Prostate gland (tissue), 2 donors: ENCODE results near the gene CCDC121. TPM values are rescaled to one million over a fixed set of nuclear protein-coding genes. Genes with fewer than 3 reads are reported as not detected.

Experiments
- DNase-seq: peaks from one replicate; pipeline ENCODE4 v3.0.0-alpha.2; 2019; ENCODE audit warnings: low spot score
- H3K27ac ChIP-seq, 2 donors: fragments of 200-600 bp; sonication (generic); 2 replicates each; pipeline ENCODE4 v1.5.1; 2017 to 2019
- H3K27me3 ChIP-seq: fragments of 200-600 bp; sonication (generic); replicated peaks from 2 replicates; pipeline ENCODE4 v1.5.1; 2019; ENCODE audit not compliant: insufficient read depth
- H3K36me3 ChIP-seq, 2 donors: fragments of 200-600 bp; sonication (generic); 1 replicate in 1 of 2; 2 replicates in 1 of 2; pipeline versions ENCODE4 v1.5.1 to v1.8.1; 2017 to 2019
- H3K4me1 ChIP-seq: fragments of 200-600 bp; sonication (generic); replicated peaks from 2 replicates; pipeline ENCODE4 v1.5.1; 2019
- H3K4me3 ChIP-seq, 2 donors: fragments of 200-600 bp; sonication (generic); 2 replicates each; pipeline ENCODE4 v1.5.1; 2017 to 2019
- H3K9me3 ChIP-seq: fragments of 200-600 bp; sonication (generic); 2 replicates; pipeline ENCODE4 v1.5.1; 2017
- POLR2A ChIP-seq: fragments of 450-650 bp; IDR thresholded peaks from one replicate; pipeline ENCODE4 v1.6.1; 2016; ENCODE audit warnings: antibody characterized with exemption, mild to moderate bottlenecking
- POLR2AphosphoS5 ChIP-seq: sonication (generic); formaldehyde crosslinking; IDR thresholded peaks from one replicate; pipeline ENCODE4 v1.6.1; 2017; ENCODE audit warnings: antibody characterized with exemption
- WGBS: methylation state at CpG from one replicate; pipeline ENCODE4 v1.1.5; 2018; 5-methylcytosine and 5-hydroxymethylcytosine counted together
- intact Hi-C: fragments of 100-400 bp; cut with DNase I; formaldehyde crosslinking; loops from one replicate; pipeline ENCODE4 v1.14.2; 2022
- total RNA-seq, 2 donors: library from RNA; depleted of rRNA; stranded (reverse); fragments of >200 nt; gene quantifications; one replicate each; pipeline ENCODE4 v1.1.0, GENCODE V29; 2016
- TF ChIP-seq, protein P1 (sequence below), 4 experiments: fragments of 200-600 bp in 2 of 4; fragments of 450-650 bp in 2 of 4; sonication (generic) in 2 of 4; IDR thresholded peaks; 1 replicate in 3 of 4; 2 replicates in 1 of 4; pipeline ENCODE4 v1.5.1; 2016 to 2019; ENCODE audit warnings: antibody characterized with exemption in 4 of 4, mild to moderate bottlenecking in 2 of 4, moderate library complexity in 2 of 4

CCDC121 gene
- total RNA-seq, 2 donors from 2014 or later = 6.2 to 8.3 TPM

DNA sequence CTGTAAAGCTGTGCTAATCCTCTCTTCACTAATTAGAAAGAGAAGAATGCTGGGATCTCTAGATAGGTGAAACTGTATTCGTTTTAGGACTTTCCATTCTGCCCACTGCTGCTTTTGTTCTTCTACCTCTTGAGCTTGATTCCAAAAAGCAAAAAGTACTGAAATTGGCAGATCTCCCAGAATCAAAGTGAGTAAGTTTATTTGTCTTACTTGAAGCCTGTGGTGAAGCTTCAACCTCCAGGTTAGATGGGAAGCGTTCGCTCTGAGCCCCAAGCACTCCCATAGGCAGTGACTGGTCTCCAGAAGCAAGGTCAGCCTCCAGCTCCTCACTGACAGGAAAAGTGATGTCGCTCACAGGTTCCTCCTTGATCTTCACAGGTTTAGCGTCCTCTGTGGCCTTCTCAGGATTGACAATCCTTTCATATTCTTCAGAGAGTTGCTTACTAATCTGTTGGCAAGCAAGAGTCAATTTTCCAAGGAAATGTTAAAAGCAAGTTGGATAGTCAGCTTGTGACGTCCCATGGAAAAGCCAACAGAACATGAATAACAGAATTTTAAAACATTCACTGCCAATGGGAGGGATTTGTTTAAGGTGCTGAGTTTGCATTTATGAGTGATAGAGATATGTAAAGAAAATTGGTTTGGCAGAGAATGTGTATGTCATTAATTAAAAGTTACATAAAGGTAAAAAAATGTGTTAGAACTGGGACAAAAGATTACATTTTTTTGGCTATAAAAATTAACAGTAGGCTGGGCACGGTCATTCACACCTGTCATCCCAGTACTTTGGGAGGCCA is 26.5 kb upstream of the CCDC121 start:
- intact Hi-C loops = no loop called here
- Histone ChIP-seq H3K4me1 (no peaks in the 10 kb centered on the region), H3K36me3 (peaks cover 0 to 6% of the 10 kb centered on the region in 2 donors), H3K27me3 (no peaks in the 10 kb centered on the region), H3K4me3 (no peak overlapping the region), H3K27ac (no peak overlapping the region), H3K9me3 (no peaks in the 10 kb centered on the region)
- no peak for DNase-seq
- WGBS = 71% methylated on average over 7 of the region's 7 CpGs
- TF ChIP-seq, protein P1, sequence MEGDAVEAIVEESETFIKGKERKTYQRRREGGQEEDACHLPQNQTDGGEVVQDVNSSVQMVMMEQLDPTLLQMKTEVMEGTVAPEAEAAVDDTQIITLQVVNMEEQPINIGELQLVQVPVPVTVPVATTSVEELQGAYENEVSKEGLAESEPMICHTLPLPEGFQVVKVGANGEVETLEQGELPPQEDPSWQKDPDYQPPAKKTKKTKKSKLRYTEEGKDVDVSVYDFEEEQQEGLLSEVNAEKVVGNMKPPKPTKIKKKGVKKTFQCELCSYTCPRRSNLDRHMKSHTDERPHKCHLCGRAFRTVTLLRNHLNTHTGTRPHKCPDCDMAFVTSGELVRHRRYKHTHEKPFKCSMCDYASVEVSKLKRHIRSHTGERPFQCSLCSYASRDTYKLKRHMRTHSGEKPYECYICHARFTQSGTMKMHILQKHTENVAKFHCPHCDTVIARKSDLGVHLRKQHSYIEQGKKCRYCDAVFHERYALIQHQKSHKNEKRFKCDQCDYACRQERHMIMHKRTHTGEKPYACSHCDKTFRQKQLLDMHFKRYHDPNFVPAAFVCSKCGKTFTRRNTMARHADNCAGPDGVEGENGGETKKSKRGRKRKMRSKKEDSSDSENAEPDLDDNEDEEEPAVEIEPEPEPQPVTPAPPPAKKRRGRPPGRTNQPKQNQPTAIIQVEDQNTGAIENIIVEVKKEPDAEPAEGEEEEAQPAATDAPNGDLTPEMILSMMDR (IDR thresholded peaks at IDR 0.05) = no peak
- TF ChIP-seq POLR2AphosphoS5 (no peak), POLR2A (no peak)

DNA sequence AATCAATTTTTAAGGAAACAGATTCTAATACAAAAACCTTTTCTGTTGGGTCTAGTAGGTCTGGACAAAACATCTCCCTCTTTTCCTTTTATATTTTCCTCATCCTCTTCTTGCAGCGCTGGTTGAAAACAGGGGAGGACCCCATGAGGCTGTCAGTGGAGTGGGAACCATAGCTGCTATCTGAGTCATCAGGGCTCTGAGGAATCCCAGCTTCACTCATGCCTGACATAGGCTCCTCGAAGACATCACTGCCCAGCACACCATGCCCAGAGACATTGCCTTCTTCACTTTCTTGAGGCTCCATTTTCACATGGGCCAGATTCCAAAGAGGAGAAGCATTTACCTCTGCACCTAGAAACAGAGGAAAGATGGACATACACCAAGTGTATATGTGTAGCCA is 24.6 kb upstream of the CCDC121 start:
- Histone ChIP-seq H3K4me3 (no peak overlapping the region), H3K36me3 (peaks cover 0 to 7% of the 10 kb centered on the region in 2 donors), H3K27me3 (no peaks in the 10 kb centered on the region), H3K27ac (no peak overlapping the region), H3K9me3 (no peaks in the 10 kb centered on the region), H3K4me1 (no peaks in the 10 kb centered on the region)
- DNase-seq = no peak
- intact Hi-C loops = no loop called here
- WGBS = 86% methylated on average over 2 of the region's 2 CpGs
- TF ChIP-seq POLR2A (no peak), POLR2AphosphoS5 (no peak)
- TF ChIP-seq, protein P1 (IDR thresholded peaks at IDR 0.05) = no peak

DNA sequence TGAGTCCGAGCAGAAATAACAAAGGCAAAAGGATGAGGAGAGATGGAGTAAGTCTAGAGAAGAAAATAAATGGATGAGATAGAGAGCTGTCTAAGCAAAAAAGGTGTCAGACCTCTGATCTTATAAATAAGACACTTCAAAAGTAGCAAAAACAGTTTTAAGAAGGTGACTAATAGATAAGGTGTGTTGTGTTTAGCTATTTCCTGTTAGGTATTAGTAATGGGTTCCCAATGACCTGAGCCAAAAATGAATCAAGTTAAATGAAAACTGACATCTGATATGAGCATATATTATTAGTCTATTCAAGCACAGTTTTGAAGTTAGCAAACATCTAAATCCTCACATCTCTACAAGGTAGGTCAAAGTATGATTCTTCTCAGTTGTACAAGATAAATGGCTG is 24.0 kb upstream of the CCDC121 start:
- no peaks in the 10 kb centered on the region for H3K4me1 ChIP-seq
- H3K27me3 ChIP-seq = no peaks in the 10 kb centered on the region
- intact Hi-C loops = no loop called here
- TF ChIP-seq, protein P1 (IDR thresholded peaks at IDR 0.05) = no peak
- no peak for TF ChIP-seq POLR2A
- TF ChIP-seq POLR2AphosphoS5 = no peak
- no peak overlapping the region for H3K27ac ChIP-seq
- H3K9me3 ChIP-seq = no peaks in the 10 kb centered on the region
- WGBS = 88% methylated on average over 1 of the region's 1 CpG
- peaks cover 0 to 13% of the 10 kb centered on the region in 2 donors for H3K36me3 ChIP-seq
- DNase-seq = no peak
- H3K4me3 ChIP-seq = no peak overlapping the region

DNA sequence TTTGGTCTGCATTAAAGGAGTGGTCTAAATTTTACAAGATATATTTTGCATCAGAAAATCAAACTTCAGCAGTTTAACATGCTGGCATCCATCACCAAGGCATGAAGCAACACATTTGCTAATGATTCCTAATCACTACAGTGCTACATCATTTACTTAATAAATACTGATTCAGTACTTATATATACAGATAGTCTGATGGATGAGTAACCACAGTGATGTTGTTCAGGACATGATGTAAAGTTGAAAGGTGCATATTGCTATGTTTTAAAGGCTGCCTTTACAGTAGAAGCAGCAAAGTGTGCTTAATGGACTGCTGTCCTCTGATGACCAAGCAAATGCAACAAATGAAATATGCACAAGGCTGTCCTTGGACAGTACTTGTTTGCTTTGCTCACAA is 23.5 kb upstream of the CCDC121 start:
- no peak for DNase-seq
- Histone ChIP-seq H3K36me3 (peaks cover 0 to 14% of the 10 kb centered on the region in 2 donors), H3K27me3 (no peaks in the 10 kb centered on the region), H3K27ac (no peak overlapping the region), H3K9me3 (no peaks in the 10 kb centered on the region), H3K4me3 (no peak overlapping the region), H3K4me1 (no peaks in the 10 kb centered on the region)
- intact Hi-C loops = no loop called here
- TF ChIP-seq, protein P1 (IDR thresholded peaks at IDR 0.05) = no peak
- TF ChIP-seq POLR2A (no peak), POLR2AphosphoS5 (no peak)

DNA sequence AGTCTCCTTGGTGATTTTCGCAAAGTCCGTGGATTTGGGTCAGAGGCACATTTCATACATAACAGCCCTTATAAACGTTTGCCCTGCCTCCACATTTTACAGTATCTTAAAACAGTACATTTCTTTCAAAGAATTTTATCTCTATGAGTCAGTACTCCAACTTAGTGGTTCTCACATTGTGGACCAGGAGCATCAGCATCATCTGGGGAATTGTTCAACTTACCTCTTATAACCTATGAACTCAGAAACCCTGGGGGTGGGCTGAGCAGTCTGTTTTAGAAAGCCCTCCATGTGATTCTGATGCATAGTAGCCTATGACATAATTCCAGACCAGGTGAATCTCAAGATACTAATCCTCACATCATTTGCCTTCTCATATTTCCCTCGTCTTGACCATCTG is 22.2 kb upstream of the CCDC121 start:
- Histone ChIP-seq H3K9me3 (no peaks in the 10 kb centered on the region), H3K27ac (no peak overlapping the region), H3K4me3 (no peak overlapping the region), H3K4me1 (no peaks in the 10 kb centered on the region), H3K36me3 (peaks cover 0 to 14% of the 10 kb centered on the region in 2 donors), H3K27me3 (no peaks in the 10 kb centered on the region)
- DNase-seq = no peak
- WGBS = 80% methylated on average over 4 of the region's 4 CpGs
- intact Hi-C loops = no loop called here
- TF ChIP-seq, protein P1 (IDR thresholded peaks at IDR 0.05) = no peak
- TF ChIP-seq POLR2A = no peak
- TF ChIP-seq POLR2AphosphoS5 = no peak
